Ecto neural progenitor cell (in vitro differentiated cells): ENCODE data around the gene ZNF71.
A peak's percentile ranks its signal among the peaks of the same experiment; 100 is the strongest.
"Not testable (repeated sequence)": the region's sequence is repeated elsewhere in the genome, so short reads cannot be mapped to it uniquely, and the experiment has no call there.

Experiments used
- DNase-seq: peaks from one replicate; pipeline ENCODE4 v3.0.0-alpha.2; 2018; ENCODE audit warnings: low spot score

Gene ZNF71

GRCh38 chr19:56623006-56623405, 27.9 kb downstream of the ZNF71 start:
- DNase-seq: no peak

- no peak for DNase-seq
Observed at GRCh38 chr19:56625708-56626107, 30.6 kb downstream of the ZNF71 start.

- no peak for DNase-seq
Observed at GRCh38 chr19:56633021-56633420, 37.9 kb downstream of the ZNF71 start.

GRCh38 chr19:56637976-56638555, 43.0 kb downstream of the ZNF71 start:
- peak; percentile 79 for DNase-seq

GRCh38 chr19:56639217-56639616, 44.1 kb downstream of the ZNF71 start:
- no peak for DNase-seq

- no peak for DNase-seq
Observed at GRCh38 chr19:56642711-56643459, 47.8 kb downstream of the ZNF71 start, which contains the start of gene SMIM17. SMIM17 (plus strand) TSS chr19:56643159; CDS start chr19:56645668, 2,509 bp downstream.

GRCh38 chr19:56643460-56643955, 48.4 kb downstream of the ZNF71 start:
- DNase-seq: no peak

GRCh38 chr19:56654151-56654550, 59.0 kb downstream of the ZNF71 start:
- DNase-seq: no peak

- DNase-seq: no peak
Observed at GRCh38 chr19:56660381-56661107, 65.4 kb downstream of the ZNF71 start.

GRCh38 chr19:56661248-56661647, 66.1 kb downstream of the ZNF71 start:
- no peak for DNase-seq

- no peak for DNase-seq
Observed at GRCh38 chr19:56663931-56664500, 68.9 kb downstream of the ZNF71 start.

- DNase-seq: no peak
Observed at GRCh38 chr19:56664511-56664910, 69.4 kb downstream of the ZNF71 start.

- DNase-seq: no peak
Observed at GRCh38 chr19:56667311-56667870, 72.3 kb downstream of the ZNF71 start.

- no peak for DNase-seq
Observed at GRCh38 chr19:56668676-56669075, 73.6 kb downstream of the ZNF71 start.

GRCh38 chr19:56670401-56670960, 75.4 kb downstream of the ZNF71 start:
- no peak for DNase-seq

- no peak for DNase-seq
Observed at GRCh38 chr19:56670961-56671612, 76.0 kb downstream of the ZNF71 start.

- no peak for DNase-seq
Observed at GRCh38 chr19:56671613-56671994, 76.5 kb downstream of the ZNF71 start, which contains the start of gene ZNF835. ZNF835 (minus strand) TSS chr19:56671757; CDS start chr19:56665198, 6,559 bp downstream.

- DNase-seq: not testable (repeated sequence)
Observed at GRCh38 chr19:56672610-56673009, 77.5 kb downstream of the ZNF71 start.
